GM18951 (cell line): ENCODE measurements around the gene TSHZ3.

Source experiments
- POLR2A ChIP-seq: IDR thresholded peaks from 4 replicates; pipeline ENCODE4 v1.6.1; 2011; ENCODE audit warnings: mild to moderate bottlenecking; ENCODE audit not compliant: insufficient read length, insufficient read depth; ENCODE audit errors: extremely low read depth
- in situ Hi-C: fragments of 300-500 bp; cut with MboI; formaldehyde crosslinking; loops from one replicate; pipeline ENCODE4 v1.12.0; 2022; ENCODE audit warnings: low sequenced_read_pairs, mixed read lengths, inconsistent platforms; ENCODE audit not compliant: unreplicated experiment

The TSHZ3 gene

GRCh38 chr19:31316201-31316951 is 32.9 kb downstream of the TSHZ3 start:
- in situ Hi-C loops = no loop called here

DNA sequence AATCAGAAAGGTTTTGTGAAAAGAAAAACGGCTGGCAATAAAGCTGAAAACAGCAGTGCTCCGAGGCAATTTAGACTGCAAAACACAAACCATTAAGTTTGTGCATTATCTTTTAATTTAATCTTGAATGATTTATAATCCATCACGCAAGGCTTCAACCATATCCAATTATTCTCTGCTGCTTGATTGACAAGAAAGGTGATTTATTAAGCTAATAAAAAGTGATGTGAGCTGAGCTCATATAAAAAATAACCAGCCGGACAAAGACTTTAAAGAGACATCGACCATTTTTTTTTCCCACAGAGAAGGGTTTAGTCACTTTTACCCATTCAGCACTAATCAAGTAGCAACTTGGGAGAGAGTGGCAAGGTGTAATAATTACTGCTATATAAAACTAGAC is 33.6 kb downstream of the TSHZ3 start:
- in situ Hi-C loops = no loop called here
- no peak for TF ChIP-seq POLR2A

More at GRCh38 chr19:31316201-31316951, 32.9 kb downstream of the TSHZ3 start:
- no peak for TF ChIP-seq POLR2A

DNA sequence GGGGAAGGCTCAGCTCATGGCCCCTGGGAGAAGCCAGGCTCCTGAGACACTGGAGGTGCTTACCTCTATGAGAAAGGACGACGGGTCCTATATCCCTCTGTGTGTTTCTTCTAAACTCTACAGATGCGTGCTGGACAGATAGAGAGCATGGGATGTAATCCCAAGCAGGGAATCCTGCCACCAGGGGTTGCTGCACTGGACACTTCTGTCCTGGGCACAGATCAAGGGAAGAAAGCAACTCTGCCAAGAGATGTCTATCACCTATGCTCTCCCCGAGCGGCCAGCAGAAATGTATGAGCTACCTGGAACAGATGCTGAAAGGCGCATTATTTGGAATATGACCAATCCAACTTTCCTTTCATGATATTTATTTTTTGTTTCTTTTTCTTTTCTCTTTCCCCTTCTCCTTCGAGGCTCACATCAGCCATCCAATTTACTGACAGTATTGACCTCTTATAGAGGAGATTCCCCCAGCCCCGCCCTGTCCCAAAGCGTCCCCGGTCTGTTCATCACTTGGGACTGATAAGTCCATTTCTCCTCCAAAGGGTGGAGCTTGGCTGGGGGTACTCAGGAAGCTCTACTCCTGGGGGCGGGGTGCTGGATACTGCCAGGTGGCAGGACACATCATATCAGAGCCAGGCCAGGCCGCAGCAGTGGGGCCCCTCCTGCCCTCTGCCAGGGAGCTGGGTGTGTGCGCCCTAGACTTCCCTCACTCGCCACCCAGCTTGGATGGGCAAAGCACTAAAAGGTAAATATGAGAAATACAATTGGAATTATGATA is 34.2 kb downstream of the TSHZ3 start:
- in situ Hi-C loops = no loop called here
- TF ChIP-seq POLR2A = no peak

DNA sequence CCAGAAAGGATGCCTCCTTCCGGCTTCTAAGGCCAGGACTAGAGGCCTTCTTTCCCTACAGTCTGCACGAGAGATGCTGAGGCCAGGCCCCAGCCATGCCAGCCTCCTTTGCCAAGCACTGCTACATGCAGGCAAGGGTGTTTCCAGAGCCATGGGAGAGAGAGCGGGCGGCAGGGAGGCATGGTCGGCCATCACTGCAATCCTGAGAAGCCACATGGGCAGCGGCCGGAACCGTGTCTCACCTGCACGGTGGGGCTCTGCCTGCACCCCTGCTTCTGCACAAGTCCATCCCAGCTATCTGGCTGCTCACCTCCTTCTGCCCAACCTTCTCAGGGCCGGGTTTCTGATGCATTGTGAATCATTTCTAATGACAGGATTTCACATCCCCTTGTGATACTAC is 35.1 kb downstream of the TSHZ3 start:
- no peak for TF ChIP-seq POLR2A
- in situ Hi-C loops = no loop called here

- TF ChIP-seq POLR2A = no peak
- in situ Hi-C loops = no loop called here
Measured at GRCh38 chr19:31313291-31314030, 35.8 kb downstream of the TSHZ3 start.

DNA sequence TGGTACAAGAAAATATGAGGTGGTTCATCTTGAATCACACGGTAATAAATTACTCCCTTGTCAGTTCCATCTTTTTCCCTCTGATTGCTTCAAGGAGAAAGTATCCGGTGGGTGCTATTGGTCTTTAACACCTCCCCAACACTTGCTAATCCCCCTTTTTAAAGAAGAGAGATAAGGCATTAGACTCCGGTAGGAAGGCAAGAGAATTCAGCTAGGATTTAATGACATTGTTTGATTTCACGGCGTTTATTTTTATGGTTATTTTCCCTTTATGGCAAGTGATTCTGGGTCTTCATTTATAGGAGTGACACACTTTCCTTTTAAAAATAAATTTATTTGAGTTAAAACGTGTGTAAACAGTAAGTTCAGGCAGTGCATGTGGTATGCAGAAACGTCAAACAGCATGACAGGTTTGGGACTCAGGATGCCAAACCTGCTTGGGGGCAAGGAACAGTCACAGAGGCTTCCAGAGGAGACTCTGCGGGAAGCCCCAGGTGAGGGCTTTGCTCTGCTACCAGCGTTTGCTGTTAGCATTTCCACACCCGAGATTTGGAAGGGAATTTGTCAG is 36.5 kb downstream of the TSHZ3 start:
- TF ChIP-seq POLR2A = no peak
- in situ Hi-C loops = no loop called here

- TF ChIP-seq POLR2A = no peak
- in situ Hi-C loops = no loop called here
Measured at GRCh38 chr19:31312009-31312676, 37.1 kb downstream of the TSHZ3 start.

- TF ChIP-seq POLR2A = no peak
- in situ Hi-C loops = no loop called here
Measured at GRCh38 chr19:31310432-31311133, 38.7 kb downstream of the TSHZ3 start.

- in situ Hi-C loops = no loop called here
- TF ChIP-seq POLR2A = no peak
Measured at GRCh38 chr19:31308781-31309180, 40.5 kb downstream of the TSHZ3 start.

- in situ Hi-C loops = no loop called here
- no peak for TF ChIP-seq POLR2A
Measured at GRCh38 chr19:31307071-31307669, 42.1 kb downstream of the TSHZ3 start.

GRCh38 chr19:31306006-31306753 is 43.1 kb downstream of the TSHZ3 start:
- no peak for TF ChIP-seq POLR2A
- in situ Hi-C loops = no loop called here
